Lower lobe of right lung (tissue), 2 donors: ENCODE results near the gene ADIPOR2. TPM values are rescaled to one million over a fixed set of nuclear protein-coding genes. Genes with fewer than 3 reads are reported as not detected.

ENCODE experiments used
- ATAC-seq, 2 donors: fragments of 200-7000 bp; cut with Tn5 transposase; one replicate each; pipeline ENCODE4 v1.9.1; 2020 to 2022; ENCODE audit warnings: mild to moderate bottlenecking in 2 of 2, moderate library complexity in 2 of 2
- DNase-seq: peaks from one replicate; pipeline ENCODE4 v3.0.0-alpha.2; 2020
- H3K27ac ChIP-seq: fragments of 200-600 bp; one replicate; pipeline ENCODE4 v1.8.0; 2022
- H3K27me3 ChIP-seq: fragments of 200-600 bp; one replicate; pipeline ENCODE4 v1.8.0; 2022; ENCODE audit warnings: low read depth
- H3K36me3 ChIP-seq: fragments of 200-600 bp; one replicate; pipeline ENCODE4 v1.8.0; 2022; ENCODE audit warnings: mild to moderate bottlenecking
- H3K4me1 ChIP-seq: fragments of 200-600 bp; one replicate; pipeline ENCODE4 v1.8.0; 2022
- H3K4me3 ChIP-seq: fragments of 200-600 bp; one replicate; pipeline ENCODE4 v1.8.0; 2022; ENCODE audit warnings: mild to moderate bottlenecking
- H3K9me3 ChIP-seq: fragments of 200-600 bp; one replicate; pipeline ENCODE4 v1.8.0; 2022
- CTCF ChIP-seq: fragments of 200-600 bp; IDR thresholded peaks from one replicate; pipeline ENCODE4 v1.8.0; 2022; ENCODE audit warnings: antibody characterized with exemption, mild to moderate bottlenecking
- intact Hi-C: fragments of 100-400 bp; cut with DNase I; formaldehyde crosslinking; loops from one replicate; pipeline ENCODE4 v1.11.0; 2022
- total RNA-seq: library from RNA; stranded (reverse); fragmentation: NEBNext Ultra II Directional; extraction: Animal tissue kit (Norgen Biotek cat#: 25700); gene quantifications from one replicate; pipeline ENCODE4 v1.2.1, GENCODE V29; 2021
- donor health status: DM: no; HTN: yes; CAD: no; lungs with severe emphysema.

The ADIPOR2 gene
- total RNA-seq, 1 donor from 2014 or later, result 83.8 TPM

GRCh38 chr12:1645819-1646218, 45.1 kb upstream of the ADIPOR2 start:
- Histone ChIP-seq H3K27ac (no peak overlapping the region), H3K4me3 (no peak overlapping the region), H3K27me3 (no peaks in the 10 kb centered on the region), H3K9me3 (no peaks in the 10 kb centered on the region), H3K4me1 (no peaks in the 10 kb centered on the region), H3K36me3 (peaks cover 10% of the 10 kb centered on the region)
- DNase-seq (no peak), ATAC-seq (no peak)
- no peak for TF ChIP-seq CTCF
- intact Hi-C loops, result no loop called here

- no peak for DNase-seq
- ATAC-seq, result no peak
- intact Hi-C loops, result no loop called here
These were observed 44.1 kb upstream of the ADIPOR2 start for GRCh38 chr12:1646569-1647284.

GRCh38 chr12:1647285-1647669, 43.6 kb upstream of the ADIPOR2 start:
- intact Hi-C loops, result no loop called here
- DNase-seq, result no peak

More at GRCh38 chr12:1646569-1647284, 44.1 kb upstream of the ADIPOR2 start:
- H3K4me1 ChIP-seq, result no peaks in the 10 kb centered on the region
- H3K36me3 ChIP-seq, result peaks cover 10% of the 10 kb centered on the region
- H3K27ac ChIP-seq, result no peak overlapping the region
- H3K9me3 ChIP-seq, result no peaks in the 10 kb centered on the region
- TF ChIP-seq CTCF, result no peak
- no peaks in the 10 kb centered on the region for H3K27me3 ChIP-seq
- no peak overlapping the region for H3K4me3 ChIP-seq

GRCh38 chr12:1650260-1650977, 40.5 kb upstream of the ADIPOR2 start:
- Histone ChIP-seq H3K27me3 (no peaks in the 10 kb centered on the region), H3K9me3 (no peaks in the 10 kb centered on the region), H3K4me3 (no peak overlapping the region), H3K4me1 (no peaks in the 10 kb centered on the region), H3K27ac (peak overlapping the region; percentile 38), H3K36me3 (peaks cover 10% of the 10 kb centered on the region)
- intact Hi-C loops, result loop anchor here (5.0 kb wide), 1 partner anchor 137 kb away; no protein-coding TSS in a partner anchor
- ATAC-seq (no peak), DNase-seq (no peak)
- TF ChIP-seq CTCF, result no peak

More at GRCh38 chr12:1647285-1647669, 43.6 kb upstream of the ADIPOR2 start:
- Histone ChIP-seq H3K27ac (no peak overlapping the region), H3K9me3 (no peaks in the 10 kb centered on the region), H3K27me3 (no peaks in the 10 kb centered on the region), H3K4me3 (no peak overlapping the region), H3K36me3 (peaks cover 10% of the 10 kb centered on the region), H3K4me1 (no peaks in the 10 kb centered on the region)
- TF ChIP-seq CTCF, result no peak
- ATAC-seq, result no peak

- H3K27me3 ChIP-seq, result no peaks in the 10 kb centered on the region
- H3K9me3 ChIP-seq, result no peaks in the 10 kb centered on the region
- DNase-seq (no peak), ATAC-seq (no peak)
- no peak for TF ChIP-seq CTCF
- intact Hi-C loops, result loop anchor here (5.0 kb wide), 1 partner anchor 136 kb away; no protein-coding TSS in a partner anchor
- H3K4me1 ChIP-seq, result no peaks in the 10 kb centered on the region
- H3K4me3 ChIP-seq, result no peak overlapping the region
- H3K36me3 ChIP-seq, result peaks cover 10% of the 10 kb centered on the region
- H3K27ac ChIP-seq, result peak overlapping the region; percentile 38
These were observed 39.9 kb upstream of the ADIPOR2 start for GRCh38 chr12:1650978-1651361.
